Spleen (tissue), 11 donors: ENCODE results near the gene SPEF2. TPM values are rescaled to one million over a fixed set of nuclear protein-coding genes. Genes with fewer than 3 reads are reported as not detected.

Experiments used
- DNase-seq: peaks from one replicate; pipeline ENCODE4 v3.0.0-alpha.2; 2020
- H3K27ac ChIP-seq, 8 donors: fragments of 200-600 bp; sonication (generic) in 7 of 8; 1 replicate in 4 of 8; 2 replicates in 4 of 8; pipeline versions ENCODE4 v1.5.0 to v1.8.0; 2016 to 2021; ENCODE audit warnings: inconsistent platforms in 4 of 8, mild to moderate bottlenecking in 4 of 8, moderate library complexity in 1 of 8
- H3K27me3 ChIP-seq, 7 donors: fragments of 200-600 bp; sonication (generic) in 6 of 7; replicated peaks in 1 of 7; 1 replicate in 4 of 7; 2 replicates in 3 of 7; pipeline versions ENCODE4 v1.5.0 to v1.8.0; 2016 to 2021; ENCODE audit warnings: inconsistent platforms in 3 of 7, mild to moderate bottlenecking in 1 of 7
- H3K36me3 ChIP-seq, 6 donors: fragments of 200-600 bp; sonication (generic) in 5 of 6; 1 replicate in 4 of 6; 2 replicates in 2 of 6; pipeline versions ENCODE4 v1.5.0 to v1.8.0; 2016 to 2021; ENCODE audit warnings: inconsistent platforms in 2 of 6
- H3K4me1 ChIP-seq, 6 donors: fragments of 200-600 bp; sonication (generic) in 5 of 6; 1 replicate in 3 of 6; 2 replicates in 3 of 6; pipeline versions ENCODE4 v1.5.0 to v1.8.0; 2016 to 2021; ENCODE audit warnings: inconsistent platforms in 3 of 6
- H3K4me3 ChIP-seq, 8 donors: fragments of 200-600 bp; sonication (generic) in 7 of 8; 1 replicate in 4 of 8; 2 replicates in 4 of 8; pipeline versions ENCODE4 v1.5.0 to v1.8.0; 2016 to 2021; ENCODE audit warnings: inconsistent platforms in 4 of 8, mild to moderate bottlenecking in 4 of 8, moderate library complexity in 2 of 8
- H3K9me3 ChIP-seq, 8 donors: fragments of 200-600 bp; sonication (generic) in 7 of 8; 1 replicate in 4 of 8; 2 replicates in 4 of 8; pipeline versions ENCODE4 v1.5.0 to v1.8.0; 2016 to 2021; ENCODE audit warnings: inconsistent platforms in 4 of 8
- CTCF ChIP-seq, 11 experiments: fragments of 200-600 bp in 7 of 11; fragments of 450-650 bp in 4 of 11; sonication (generic) in 4 of 11; IDR thresholded peaks in 8 of 11; conservative IDR thresholded peaks in 3 of 11; 1 replicate in 7 of 11; 2 replicates in 4 of 11; pipeline versions ENCODE4 v1.4.0 to v1.8.0; 2016 to 2021; ENCODE audit warnings: antibody characterized with exemption in 11 of 11, inconsistent platforms in 4 of 11, mild to moderate bottlenecking in 1 of 11
- POLR2A ChIP-seq, 3 donors: fragments of 450-650 bp; IDR thresholded peaks; one replicate each; pipeline ENCODE4 v1.5.1; 2017; ENCODE audit warnings: antibody characterized with exemption in 3 of 3, mild to moderate bottlenecking in 1 of 3
- POLR2AphosphoS5 ChIP-seq, 3 donors: sonication (generic); formaldehyde crosslinking; IDR thresholded peaks; one replicate each; pipeline ENCODE4 v1.5.1; 2017; ENCODE audit warnings: antibody characterized with exemption in 3 of 3
- WGBS, 5 donors: extraction: QIAGEN DNeasy Blood & Tissue Kit in 3 of 5; methylation state at CpG; one replicate each; pipeline versions ENCODE4 v1.1.5 to v1.1.7; 2013 to 2018; 5-methylcytosine and 5-hydroxymethylcytosine counted together
- intact Hi-C: fragments of 100-400 bp; cut with DNase I; formaldehyde crosslinking; loops from one replicate; pipeline ENCODE4 v1.15.0; 2023; ENCODE audit warnings: low total_unique reads
- polyA plus RNA-seq, 3 donors: library from polyadenylated mRNA; stranded (reverse); fragments of 200-250 nt; gene quantifications; one replicate each; pipeline ENCODE4 v1.2.1, GENCODE V29; 2013
- total RNA-seq, 7 donors: library from RNA; depleted of rRNA in 3 of 7; stranded (reverse); fragments of >200 nt in 3 of 7; fragmentation: NEBNext Ultra II Directional in 4 of 7; extraction: Animal tissue kit (Norgen Biotek cat#: 25700) in 4 of 7; gene quantifications; one replicate each; pipeline versions ENCODE4 v1.1.0 to v1.2.1, GENCODE V29; 2016 to 2021
- donor health status: healthy with polysubstance abuse.
- donor health status: DM: no; HTN: no; CAD: no; lungs with moderate emphysema.
- donor health status: DM: no; HTN: no; CAD: no.
- donor health status: Bipolar disorder and iron deficiency.
- donor health status: healthy.
- donor health status: DM: no; HTN: no; CAD: no.
- donor health status: DM: yes; HTN: yes; CAD: no.

Gene SPEF2
- total and polyA plus RNA-seq, 10 donors, result 1.7 to 22.6 (median 8.5) TPM

GRCh38 chr5:35598707-35599370, 18.8 kb upstream of the SPEF2 start:
- WGBS, 5 donors, result 85 to 93% (median 88%) methylated on average over 2 of the region's 2 CpGs

GRCh38 chr5:35600591-35600990, 17.1 kb upstream of the SPEF2 start:
- Histone ChIP-seq H3K4me3 (no peak overlapping the region), H3K27ac (no peak overlapping the region), H3K9me3 (peaks cover 0 to 15% (median 0%) of the 10 kb centered on the region in 8 donors), H3K4me1 (no peaks in the 10 kb centered on the region), H3K27me3 (no peaks in the 10 kb centered on the region), H3K36me3 (no peaks in the 10 kb centered on the region)
- intact Hi-C loops, result no loop called here
- DNase-seq, result no peak
- TF ChIP-seq POLR2AphosphoS5 (IDR thresholded peaks at IDR 0.05) (no peak), POLR2A (IDR thresholded peaks at IDR 0.05) (no peak), CTCF (IDR thresholded peaks at IDR 0.05 in 8 of 11, conservative IDR thresholded peaks at IDR 0.05 in 3 of 11) (no peak)

More at GRCh38 chr5:35598707-35599370, 18.8 kb upstream of the SPEF2 start:
- DNase-seq, result no peak
- no peak overlapping the region for H3K27ac ChIP-seq
- TF ChIP-seq CTCF (IDR thresholded peaks at IDR 0.05 in 8 of 11, conservative IDR thresholded peaks at IDR 0.05 in 3 of 11) (no peak), POLR2A (IDR thresholded peaks at IDR 0.05) (no peak), POLR2AphosphoS5 (IDR thresholded peaks at IDR 0.05) (no peak)
- no peaks in the 10 kb centered on the region for H3K36me3 ChIP-seq
- H3K27me3 ChIP-seq, result no peaks in the 10 kb centered on the region
- intact Hi-C loops, result no loop called here
- H3K4me1 ChIP-seq, result no peaks in the 10 kb centered on the region
- H3K4me3 ChIP-seq, result no peak overlapping the region
- peaks cover 0 to 6% (median 0%) of the 10 kb centered on the region in 8 donors for H3K9me3 ChIP-seq

- H3K27ac ChIP-seq, result no peak overlapping the region
- no peaks in the 10 kb centered on the region for H3K36me3 ChIP-seq
- TF ChIP-seq POLR2A (IDR thresholded peaks at IDR 0.05), result no peak
- no peak for TF ChIP-seq CTCF (IDR thresholded peaks at IDR 0.05 in 8 of 11, conservative IDR thresholded peaks at IDR 0.05 in 3 of 11)
- no peak for TF ChIP-seq POLR2AphosphoS5 (IDR thresholded peaks at IDR 0.05)
- DNase-seq, result no peak
- no peaks in the 10 kb centered on the region for H3K4me1 ChIP-seq
- intact Hi-C loops, result no loop called here
- no peak overlapping the region for H3K4me3 ChIP-seq
- H3K9me3 ChIP-seq, result peaks cover 0 to 11% (median 0%) of the 10 kb centered on the region in 8 donors
- no peaks in the 10 kb centered on the region for H3K27me3 ChIP-seq
- WGBS, 5 donors, result 83 to 94% (median 89%) methylated on average over 5 of the region's 5 CpGs
Observed at GRCh38 chr5:35608881-35609779, 8.5 kb upstream of the SPEF2 start.

DNA sequence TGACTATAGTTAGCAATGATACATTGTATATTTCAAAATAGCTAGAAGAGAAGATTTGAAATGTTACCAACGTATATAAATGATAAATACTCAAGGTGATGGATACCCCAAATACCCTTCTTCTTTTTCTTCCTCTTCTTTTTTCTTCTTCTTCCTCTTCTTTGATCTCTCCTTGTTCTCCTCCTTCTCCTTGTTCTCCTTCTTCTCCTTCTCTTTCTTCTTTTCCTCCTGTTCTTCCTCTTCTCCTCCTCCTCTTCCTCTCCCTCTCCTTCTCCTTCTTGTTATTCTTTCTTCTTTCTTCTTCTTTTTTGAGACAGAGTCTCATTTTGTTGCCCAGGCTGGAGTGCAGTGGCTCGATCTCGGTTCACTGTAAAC, 616 bp upstream of the SPEF2 start:
- Histone ChIP-seq H3K27ac (peak overlapping the region; percentile 51 to 71 (median 63)), H3K4me1 (peaks cover 0 to 22% (median 9%) of the 10 kb centered on the region in 6 donors), H3K4me3 (peak overlapping the region; percentile 55 to 88 (median 73)), H3K27me3 (peaks cover 0 to 5% (median 0%) of the 10 kb centered on the region in 7 donors), H3K9me3 (peaks cover 0 to 6% (median 0%) of the 10 kb centered on the region in 8 donors), H3K36me3 (no peaks in the 10 kb centered on the region)
- WGBS, 5 donors, result 34 to 48% (median 40%) methylated on average over 3 of the region's 3 CpGs
- DNase-seq, result no peak
- TF ChIP-seq CTCF (IDR thresholded peaks at IDR 0.05 in 8 of 11, conservative IDR thresholded peaks at IDR 0.05 in 3 of 11) (no peak), POLR2A (IDR thresholded peaks at IDR 0.05) (no peak), POLR2AphosphoS5 (IDR thresholded peaks at IDR 0.05) (no peak)
- intact Hi-C loops, result loop anchor here (5.0 kb wide), 1 partner anchor 310 kb away; no protein-coding TSS in a partner anchor
